ENCODE data around the gene THAP2.

Gene THAP2

GRCh38 chr12:71710276-71711125 is 46.4 kb downstream of the THAP2 start:
- Mint-ChIP-seq H3K27ac (no peak overlapping the region), H3K36me3 (peaks cover 55% of the 10 kb centered on the region), H3K4me1 (peaks cover 22% of the 10 kb centered on the region), H3K9me3 (peaks cover 21% of the 10 kb centered on the region), H3K27me3 (no peaks in the 10 kb centered on the region), H3K4me3 (no peak overlapping the region)
- no peak for ATAC-seq

GRCh38 chr12:71718611-71719010 is 54.5 kb downstream of the THAP2 start:
- no peaks in the 10 kb centered on the region for H3K27me3 Mint-ChIP-seq
- no peaks in the 10 kb centered on the region for H3K4me1 Mint-ChIP-seq
- peaks cover 8% of the 10 kb centered on the region for H3K9me3 Mint-ChIP-seq
- no peak for ATAC-seq
- H3K27ac Mint-ChIP-seq: no peak overlapping the region
- no peaks in the 10 kb centered on the region for H3K36me3 Mint-ChIP-seq
- no peak overlapping the region for H3K4me3 Mint-ChIP-seq

- H3K27me3 Mint-ChIP-seq: no peaks in the 10 kb centered on the region
- no peaks in the 10 kb centered on the region for H3K4me1 Mint-ChIP-seq
- H3K4me3 Mint-ChIP-seq: no peak overlapping the region
- no peak overlapping the region for H3K27ac Mint-ChIP-seq
- no peak for ATAC-seq
- H3K9me3 Mint-ChIP-seq: peaks cover 5% of the 10 kb centered on the region
- H3K36me3 Mint-ChIP-seq: no peaks in the 10 kb centered on the region
Measured at GRCh38 chr12:71719647-71720370, 55.7 kb downstream of the THAP2 start.

GRCh38 chr12:71721783-71722505 is 57.8 kb downstream of the THAP2 start:
- no peak overlapping the region for H3K27ac Mint-ChIP-seq
- no peaks in the 10 kb centered on the region for H3K4me1 Mint-ChIP-seq
- no peaks in the 10 kb centered on the region for H3K27me3 Mint-ChIP-seq
- H3K36me3 Mint-ChIP-seq: peaks cover 5% of the 10 kb centered on the region
- no peaks in the 10 kb centered on the region for H3K9me3 Mint-ChIP-seq
- ATAC-seq: no peak
- no peak overlapping the region for H3K4me3 Mint-ChIP-seq

GRCh38 chr12:71725011-71725410 is 60.9 kb downstream of the THAP2 start:
- no peaks in the 10 kb centered on the region for H3K9me3 Mint-ChIP-seq
- H3K27ac Mint-ChIP-seq: no peak overlapping the region
- H3K27me3 Mint-ChIP-seq: no peaks in the 10 kb centered on the region
- no peak overlapping the region for H3K4me3 Mint-ChIP-seq
- no peaks in the 10 kb centered on the region for H3K4me1 Mint-ChIP-seq
- no peak for ATAC-seq
- H3K36me3 Mint-ChIP-seq: peaks cover 5% of the 10 kb centered on the region

- H3K36me3 Mint-ChIP-seq: peaks cover 5% of the 10 kb centered on the region
- no peaks in the 10 kb centered on the region for H3K4me1 Mint-ChIP-seq
- H3K4me3 Mint-ChIP-seq: no peak overlapping the region
- H3K27ac Mint-ChIP-seq: no peak overlapping the region
- no peaks in the 10 kb centered on the region for H3K27me3 Mint-ChIP-seq
- H3K9me3 Mint-ChIP-seq: no peaks in the 10 kb centered on the region
- no peak for ATAC-seq
Measured at GRCh38 chr12:71726548-71726947, 62.4 kb downstream of the THAP2 start.

GRCh38 chr12:71727958-71728357 is 63.9 kb downstream of the THAP2 start:
- no peak for ATAC-seq
- Mint-ChIP-seq H3K36me3 (peaks cover 5% of the 10 kb centered on the region), H3K27ac (no peak overlapping the region), H3K4me1 (no peaks in the 10 kb centered on the region), H3K27me3 (no peaks in the 10 kb centered on the region), H3K4me3 (no peak overlapping the region), H3K9me3 (no peaks in the 10 kb centered on the region)
